GM12878 (cell line): ENCODE results near the gene CDC27.

ENCODE experiments used
- CEBPB ChIP-seq, 2 experiments: fragments of 150-350 bp in 1 of 2; IDR thresholded peaks; 2 replicates each; pipeline ENCODE4 v1.6.1; 2012 to 2014; ENCODE audit warnings: low read depth in 2 of 2, low read length in 2 of 2, borderline replicate concordance in 1 of 2, inconsistent platforms in 1 of 2
- CHD1 ChIP-seq: IDR thresholded peaks from 2 replicates; pipeline ENCODE4 v1.6.1; 2012; ENCODE audit warnings: low read depth, low read length, improper control_type of control experiment
- CHD4 ChIP-seq: fragments of 200-600 bp; sonication (generic); IDR thresholded peaks from 2 replicates; pipeline ENCODE4 v1.6.1; 2016; ENCODE audit warnings: mild to moderate bottlenecking
- CTCF ChIP-seq, 3 experiments: IDR thresholded peaks in 2 of 3; conservative IDR thresholded peaks in 1 of 3; 2 replicates each; pipeline ENCODE4 v1.5.1; 2011; ENCODE audit warnings: low read depth in 3 of 3, low read length in 3 of 3, mild to moderate bottlenecking in 3 of 3, control low read depth in 2 of 3, moderate library complexity in 2 of 3, inconsistent platforms in 1 of 3, mixed read lengths in 1 of 3; ENCODE audit not compliant: control insufficient read depth in 2 of 3, insufficient read depth in 1 of 3; ENCODE audit errors: extremely low read depth in 1 of 3
- ETV6 ChIP-seq, 2 experiments: fragments of 450-650 bp in 1 of 2; IDR thresholded peaks in 1 of 2; conservative IDR thresholded peaks in 1 of 2; 2 replicates each; pipeline ENCODE4 v1.6.1; 2014; ENCODE audit warnings: antibody characterized with exemption in 1 of 2, borderline replicate concordance in 1 of 2, low read depth in 1 of 2, mild to moderate bottlenecking in 1 of 2, moderate library complexity in 1 of 2
- SMC3 ChIP-seq: IDR thresholded peaks from 2 replicates; pipeline ENCODE4 v1.6.1; 2011; ENCODE audit warnings: low read length, improper control_type of control experiment, borderline replicate concordance
- TBL1XR1 ChIP-seq: IDR thresholded peaks from 2 replicates; pipeline ENCODE4 v1.6.1; 2012; ENCODE audit warnings: low read depth, low read length, improper control_type of control experiment

- TF ChIP-seq ETV6 (conservative IDR thresholded peaks at IDR 0.05 in 1 of 2, IDR thresholded peaks at IDR 0.05 in 1 of 2; ENCODE audit: borderline replicate concordance in 1 of 2, low read depth in 1 of 2) (no peak), CHD1 (no peak), CHD4 (no peak), CEBPB (IDR thresholded peaks at IDR 0.05; ENCODE audit: borderline replicate concordance in 1 of 2, low read depth in 2 of 2, low read length in 2 of 2) (no peak), TBL1XR1 (no peak), CTCF (IDR thresholded peaks at IDR 0.05 in 2 of 3, conservative IDR thresholded peaks at IDR 0.05 in 1 of 3; ENCODE audit: control insufficient read depth in 2 of 3, extremely low read depth in 1 of 3, insufficient read depth in 1 of 3, low read depth in 3 of 3, low read length in 3 of 3) (no peak), SMC3 (no peak)
Measured at GRCh38 chr17:47072886-47073285, 116.2 kb downstream of the CDC27 start.
